Head of caudate nucleus (tissue), 42 donors: ENCODE data around the gene PLP2.
"Not testable (repeated sequence)": the region's sequence is repeated elsewhere in the genome, so short reads cannot be mapped to it uniquely, and the experiment has no call there.

ENCODE experiments used
- DNase-seq, 42 donors: peaks; one replicate each; pipeline versions ENCODE4 v3.0.0 to v3.0.0-alpha.2; 2020 to 2021; ENCODE audit warnings: mixed read lengths in 7 of 42
- intact Hi-C: fragments of 100-400 bp; cut with DNase I; formaldehyde crosslinking; loops from one replicate; pipeline ENCODE4 v1.15.0; 2022

Gene PLP2, protein sequence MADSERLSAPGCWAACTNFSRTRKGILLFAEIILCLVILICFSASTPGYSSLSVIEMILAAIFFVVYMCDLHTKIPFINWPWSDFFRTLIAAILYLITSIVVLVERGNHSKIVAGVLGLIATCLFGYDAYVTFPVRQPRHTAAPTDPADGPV

DNA sequence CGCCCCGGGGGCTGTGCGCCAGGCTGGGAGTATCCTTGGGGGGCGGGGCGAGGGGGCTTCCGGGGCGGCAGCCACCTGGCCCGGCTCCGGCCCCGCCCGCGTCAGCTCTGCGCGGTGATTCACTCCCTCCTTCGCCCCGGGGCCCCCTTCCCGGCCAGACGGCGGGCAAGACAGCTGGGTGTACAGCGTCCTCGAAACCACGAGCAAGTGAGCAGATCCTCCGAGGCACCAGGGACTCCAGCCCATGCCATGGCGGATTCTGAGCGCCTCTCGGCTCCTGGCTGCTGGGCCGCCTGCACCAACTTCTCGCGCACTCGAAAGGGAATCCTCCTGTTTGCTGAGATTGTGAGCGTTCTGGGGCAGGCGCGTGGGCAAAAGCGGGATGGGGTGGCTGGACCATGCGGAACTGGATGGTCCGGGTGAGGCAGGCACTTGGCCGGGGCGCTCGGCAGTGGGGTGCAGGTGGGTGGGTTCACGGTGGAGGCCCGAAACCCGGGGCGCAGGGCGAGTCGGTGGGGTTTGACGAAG lies at the start of gene PLP2:
Gene PLP2 (plus strand): TSS at position 147 of the 528 bp plus-strand sequence. CDS start 103 bp downstream, at position 250.
- intact Hi-C loops = no loop called here
- peak in 3 of 42 donors; percentile 19 to 40 (median 27) for DNase-seq

DNA sequence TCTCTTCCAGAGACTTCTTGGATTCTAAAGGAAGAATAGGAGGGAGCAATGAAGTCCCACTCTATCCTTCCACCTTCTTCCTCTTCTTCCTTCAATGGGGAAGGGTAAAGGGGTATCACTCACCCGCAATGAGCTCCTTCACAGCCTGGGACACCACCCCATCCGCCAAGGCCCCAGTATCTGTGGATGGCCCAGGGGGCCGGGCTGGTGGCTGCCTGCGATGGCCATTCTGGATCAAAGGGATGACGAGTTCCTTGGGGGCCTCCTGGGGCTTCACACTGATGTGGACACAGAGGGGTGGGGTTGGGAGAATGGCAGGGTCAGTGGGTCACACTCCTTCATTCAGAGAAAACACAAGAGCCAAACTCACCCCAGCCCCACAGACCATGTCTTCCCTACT lies 49.2 kb upstream of the PLP2 start:
- intact Hi-C loops = no loop called here

DNA sequence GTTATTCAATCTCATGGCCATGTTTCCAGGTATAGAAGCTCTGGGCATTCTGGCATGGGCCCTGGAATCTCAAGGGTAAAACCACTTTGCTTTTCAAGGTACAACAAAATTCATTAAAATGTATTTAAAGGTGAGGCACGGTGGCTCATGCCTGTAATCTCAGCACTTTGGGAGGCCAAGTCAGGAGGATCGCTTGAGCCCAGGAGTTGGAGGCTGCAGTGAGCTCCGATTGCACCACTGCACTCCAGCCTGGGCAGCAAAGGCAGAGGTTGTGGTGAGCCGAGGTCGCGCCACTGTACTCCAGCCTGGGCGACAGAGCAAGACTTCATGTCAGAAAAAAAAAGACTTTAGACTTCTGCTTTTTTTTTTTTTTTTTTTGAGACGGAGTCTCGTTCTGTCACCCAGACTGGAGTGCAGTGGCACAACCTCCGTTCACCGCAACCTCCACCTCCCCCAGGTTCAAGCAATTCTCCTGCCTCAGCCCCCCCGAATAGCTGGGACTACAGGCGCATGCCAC lies 43.9 kb upstream of the PLP2 start:
- DNase-seq, intact Hi-C loops: not testable (repeated sequence)

More for the DNA sequence above, 49.2 kb upstream of the PLP2 start:
- DNase-seq = no peak

DNA sequence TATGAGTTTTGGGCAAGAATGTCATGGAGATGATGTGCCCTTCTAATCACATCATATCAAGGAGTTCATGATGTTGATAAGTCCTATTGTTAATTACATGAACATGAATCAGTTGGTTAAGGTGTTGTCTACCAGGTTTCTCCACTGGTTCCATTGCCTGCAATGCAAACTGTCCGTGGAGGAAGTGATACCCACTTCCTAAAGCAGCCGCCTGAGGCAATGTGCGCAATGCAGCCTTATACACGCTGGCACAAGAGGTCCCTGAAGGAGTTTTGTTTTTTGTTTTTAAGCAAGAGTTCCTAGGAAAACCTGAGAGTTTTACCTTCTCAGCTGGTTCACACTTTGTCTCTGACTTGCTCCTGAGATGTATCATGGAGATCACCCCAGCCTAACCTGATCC lies 42.3 kb upstream of the PLP2 start:
- intact Hi-C loops = no loop called here

DNA sequence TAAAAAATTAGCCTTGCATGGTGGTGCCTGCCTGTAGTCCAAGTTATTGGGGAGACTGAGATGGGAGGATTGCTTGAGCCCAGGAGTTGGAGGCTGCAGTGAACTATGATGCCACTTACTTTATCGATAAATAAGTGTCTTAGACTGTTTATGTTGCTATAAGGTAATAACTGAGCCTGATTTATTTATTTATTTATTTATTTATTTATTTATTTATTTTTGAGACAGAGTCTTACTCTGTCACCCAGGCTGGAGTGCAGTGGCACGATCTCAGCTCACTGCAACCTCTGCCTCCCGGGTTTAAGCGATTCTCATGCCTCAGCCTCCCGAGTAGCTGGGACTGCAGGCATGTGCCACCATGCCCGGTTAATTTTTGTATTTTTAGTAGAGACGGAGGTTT lies 39.4 kb upstream of the PLP2 start:
- DNase-seq, intact Hi-C loops: not testable (repeated sequence)

More for the DNA sequence above, 42.3 kb upstream of the PLP2 start:
- no peak for DNase-seq

DNA sequence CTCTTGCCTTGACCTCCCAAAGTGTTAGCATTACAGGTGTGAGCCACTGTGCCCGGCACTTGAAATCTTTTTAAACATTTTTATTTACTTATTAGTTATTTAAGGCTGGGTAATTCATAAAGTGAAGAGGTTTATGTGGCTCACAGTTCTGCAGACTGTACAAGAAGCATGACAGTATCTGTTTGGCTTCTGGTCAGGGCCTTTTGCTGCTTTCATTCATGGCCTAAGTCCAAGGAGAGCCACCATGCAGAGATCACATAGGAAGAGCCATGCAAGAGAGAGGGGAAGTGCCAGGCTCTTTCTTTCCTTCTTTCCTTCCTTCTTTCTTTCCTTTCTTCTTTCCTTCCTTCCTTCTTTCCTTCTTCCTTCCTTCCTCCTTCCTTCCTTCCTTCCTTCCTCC lies 37.9 kb upstream of the PLP2 start:
- intact Hi-C loops = no loop called here
- no peak for DNase-seq

DNA sequence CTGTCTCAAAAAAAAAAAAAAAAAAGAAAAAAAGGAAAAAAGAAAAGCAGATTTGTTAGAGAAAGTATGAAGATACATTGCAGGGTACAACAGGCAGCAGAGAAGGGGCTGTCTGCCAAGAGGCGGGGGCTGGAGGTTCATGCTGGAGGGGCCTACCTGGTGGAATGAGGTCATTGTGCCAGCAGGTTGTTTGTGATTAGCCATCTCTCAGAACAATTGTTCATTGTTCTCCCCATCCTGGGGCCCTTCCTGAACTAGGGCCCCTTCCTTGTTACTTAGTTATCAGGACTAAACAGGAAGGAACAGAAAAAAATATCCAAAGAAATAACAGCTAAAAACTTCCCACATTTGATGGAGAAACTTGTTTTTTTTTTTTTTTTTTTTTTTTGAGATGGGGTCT lies 34.2 kb upstream of the PLP2 start:
- no peak for DNase-seq
- intact Hi-C loops = no loop called here

DNA sequence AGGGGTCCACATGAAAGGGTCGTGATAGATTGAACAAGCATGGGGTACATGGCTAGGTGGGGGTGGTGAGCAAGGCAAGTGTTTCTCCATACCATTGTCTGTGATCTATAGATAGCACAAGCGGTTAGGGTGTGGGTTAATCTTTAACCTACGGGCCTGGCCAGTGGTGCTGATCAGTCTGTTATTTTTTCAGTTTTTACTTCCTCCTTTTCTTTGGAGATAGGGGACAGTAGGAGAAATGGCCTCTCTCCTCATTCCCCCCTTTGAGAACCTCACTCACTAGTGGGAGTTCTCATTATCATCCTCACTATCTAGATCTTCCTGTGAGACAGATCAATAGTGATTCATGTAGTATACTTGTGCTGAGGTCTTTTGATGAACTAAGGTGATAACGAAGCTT lies 32.0 kb upstream of the PLP2 start:
- no peak for DNase-seq
- intact Hi-C loops = no loop called here

DNA sequence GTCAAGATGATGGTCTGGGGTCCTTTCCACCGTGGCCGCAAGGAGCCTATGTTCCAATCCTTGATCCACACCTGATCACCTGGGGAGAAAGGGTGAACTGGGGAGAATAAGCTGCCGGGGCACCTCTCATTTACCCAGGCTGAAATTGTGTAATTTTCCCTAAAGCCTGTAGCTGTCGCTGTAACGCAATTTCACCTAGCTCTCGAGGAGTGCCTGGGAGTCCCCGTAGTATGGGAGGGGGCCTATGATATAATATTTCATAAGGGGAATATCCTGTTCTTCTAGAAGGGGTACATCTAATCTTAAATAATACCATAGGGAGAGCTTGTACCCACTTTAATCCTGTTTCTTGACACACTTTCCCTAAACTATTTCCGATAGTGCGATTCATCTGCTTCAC lies 29.4 kb upstream of the PLP2 start:
- DNase-seq, intact Hi-C loops: not testable (repeated sequence)

DNA sequence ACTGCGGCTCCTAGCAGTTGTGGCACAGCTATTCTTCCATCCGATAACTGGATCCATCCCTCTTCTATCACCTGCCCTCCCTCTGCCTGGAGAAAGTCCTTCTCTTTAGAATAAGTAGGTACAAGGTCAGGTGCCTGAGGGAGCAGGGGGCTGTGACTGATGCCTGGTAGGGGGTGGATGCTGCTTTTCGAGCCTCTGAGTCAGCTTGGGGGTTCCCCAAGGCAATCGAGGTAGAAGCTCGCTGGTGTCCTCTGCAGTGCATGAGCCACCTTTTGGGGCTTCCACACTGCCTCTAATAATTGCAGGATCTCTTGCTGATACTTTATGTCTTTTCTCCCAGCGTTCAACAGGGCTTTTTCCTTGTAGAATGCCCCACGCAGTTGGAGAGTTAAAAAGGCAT lies 28.5 kb upstream of the PLP2 start:
- intact Hi-C loops, DNase-seq: not testable (repeated sequence)

DNA sequence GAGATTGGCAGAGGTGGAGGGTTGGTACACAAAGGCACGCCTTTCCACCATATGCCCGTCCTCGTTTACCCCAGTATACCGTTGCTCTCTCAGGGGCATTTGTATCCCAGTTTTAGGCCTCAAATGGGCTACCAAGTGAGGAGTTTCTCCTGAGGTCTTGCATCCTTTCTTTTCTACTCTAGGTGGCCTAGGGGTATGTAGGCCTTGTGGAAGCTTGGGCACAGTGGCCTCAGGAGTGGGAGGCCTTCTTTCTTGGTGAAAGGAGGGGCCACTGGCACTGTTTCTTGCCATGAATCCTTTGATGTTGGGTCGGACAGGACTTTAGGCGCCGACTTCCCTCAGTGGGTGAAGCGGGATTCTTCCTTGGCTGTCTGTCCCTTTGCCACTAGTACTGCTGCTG lies 24.4 kb upstream of the PLP2 start:
- intact Hi-C loops = no loop called here
- no peak for DNase-seq

DNA sequence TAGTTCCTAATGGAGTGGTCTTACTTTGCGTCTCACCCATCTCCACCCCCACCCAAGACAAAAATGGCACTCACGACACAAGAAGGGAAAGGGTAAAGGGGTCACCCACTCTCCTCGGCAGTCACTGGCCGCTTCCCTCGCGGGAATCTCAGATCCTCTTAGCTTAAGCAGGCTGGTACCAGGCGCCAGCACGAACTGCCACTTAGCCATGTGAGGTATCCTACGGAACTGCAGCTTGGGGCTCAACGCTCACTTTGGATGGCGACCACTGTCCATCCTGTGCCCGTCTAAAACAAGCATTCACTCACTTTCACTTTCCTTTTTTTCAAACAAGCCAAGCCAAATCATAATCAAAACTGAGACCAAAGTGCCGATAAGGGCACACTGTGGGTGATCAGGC lies 23.8 kb upstream of the PLP2 start:
- intact Hi-C loops = no loop called here
- no peak for DNase-seq

DNA sequence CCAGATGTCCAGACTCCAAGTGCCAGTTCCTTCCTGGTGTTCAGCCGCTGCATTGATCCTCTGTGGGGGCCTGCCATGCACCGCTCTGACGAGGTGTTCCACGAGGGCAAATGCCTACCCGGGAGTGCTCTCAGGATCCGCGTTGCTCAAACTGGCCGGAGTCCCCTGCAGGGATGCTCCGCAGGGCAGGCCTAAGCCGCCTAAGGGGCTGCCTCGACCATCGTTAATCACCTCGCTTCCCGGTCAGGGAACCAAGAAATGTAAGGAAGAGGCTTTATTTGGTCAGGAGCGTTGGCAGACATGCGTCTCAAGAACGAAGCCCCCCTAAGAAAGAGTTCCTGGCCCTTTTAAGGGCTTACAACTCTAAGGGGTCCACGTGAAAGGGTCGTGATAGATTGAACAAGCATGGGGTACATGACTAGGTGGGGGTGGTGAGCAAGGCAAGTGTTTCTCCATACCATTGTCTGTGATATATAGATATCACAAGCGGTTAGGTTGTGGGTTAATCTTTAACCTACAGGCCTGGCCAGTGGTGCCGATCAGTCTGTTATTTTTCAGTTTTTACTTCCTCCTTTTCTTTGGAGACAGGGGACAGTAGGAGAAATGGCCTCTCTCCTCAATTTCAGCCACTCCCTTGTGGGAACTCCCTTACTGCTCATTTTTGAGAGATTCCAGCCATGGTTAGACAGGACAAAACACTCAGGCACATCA lies 23.2 kb upstream of the PLP2 start:
- intact Hi-C loops, DNase-seq: not testable (repeated sequence)

DNA sequence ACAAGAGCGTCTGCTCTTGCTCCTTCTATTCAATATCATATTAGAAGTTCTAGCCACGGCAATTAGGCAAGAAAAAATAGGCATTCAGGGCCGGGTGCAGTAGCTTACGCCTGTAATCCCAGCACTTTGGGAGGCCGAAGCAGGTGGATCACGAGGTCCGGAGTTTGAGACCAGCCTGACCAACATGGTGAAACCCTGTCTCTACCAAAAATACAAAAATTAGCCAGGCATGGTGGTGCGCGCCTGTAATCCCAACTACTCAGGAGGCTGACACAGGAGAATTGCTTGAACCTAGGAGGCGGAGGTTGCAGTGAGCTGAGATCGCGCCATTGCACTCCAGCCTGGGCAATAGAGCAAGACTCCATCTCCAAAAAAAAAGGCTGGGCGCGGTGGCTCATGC lies 22.4 kb upstream of the PLP2 start:
- DNase-seq, intact Hi-C loops: not testable (repeated sequence)

DNA sequence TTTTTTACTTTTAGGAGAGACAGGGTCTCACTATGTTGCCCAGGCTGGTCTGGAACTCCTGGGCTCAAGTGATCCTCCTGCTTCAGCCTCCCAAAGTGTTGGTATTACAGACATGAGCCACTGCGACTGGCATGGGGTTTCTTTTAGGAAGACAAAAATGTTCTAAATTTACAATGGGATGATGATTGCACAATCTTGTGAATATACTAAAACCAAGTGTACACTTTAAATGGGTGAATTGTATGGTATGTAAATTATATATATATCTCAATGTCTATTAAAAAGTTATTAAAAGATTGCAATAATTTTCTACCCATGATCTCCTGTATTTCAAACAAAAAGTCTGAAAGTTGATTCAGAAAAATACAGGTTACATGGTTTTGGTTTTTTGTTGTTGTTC lies 18.2 kb upstream of the PLP2 start:
- no peak for DNase-seq
- intact Hi-C loops = no loop called here

DNA sequence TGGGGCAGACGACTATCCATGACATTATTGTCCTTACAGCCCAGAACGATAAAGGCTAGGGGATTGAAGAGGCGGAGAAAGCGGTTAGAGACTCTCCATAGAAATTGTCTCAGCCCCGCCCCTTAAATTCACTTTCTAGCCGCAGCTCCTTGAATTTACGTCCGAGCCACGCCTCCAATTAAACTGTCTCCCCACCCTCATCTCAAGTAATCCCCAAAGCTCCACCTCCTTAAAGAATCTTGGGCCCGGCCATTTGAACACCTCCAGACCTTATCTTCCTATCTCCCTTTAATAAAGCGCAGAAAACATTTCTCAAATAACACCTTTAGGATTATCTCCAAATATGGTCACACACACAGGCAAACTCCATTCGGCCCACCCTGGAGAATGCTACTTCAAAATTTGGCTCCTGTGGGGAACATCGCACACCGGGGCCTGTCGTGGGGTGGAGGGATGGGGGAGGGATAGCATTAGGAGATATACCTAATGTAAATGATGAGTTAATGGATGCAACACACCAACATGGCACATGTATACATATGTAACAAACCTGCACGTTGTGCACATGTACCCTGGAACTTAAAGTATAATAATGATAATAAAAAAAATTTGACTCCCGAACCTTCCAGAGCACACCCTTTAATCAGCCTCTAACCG lies 16.3 kb upstream of the PLP2 start:
- peak in 24 of 42 donors; percentile 6 to 71 (median 37) for DNase-seq

DNA sequence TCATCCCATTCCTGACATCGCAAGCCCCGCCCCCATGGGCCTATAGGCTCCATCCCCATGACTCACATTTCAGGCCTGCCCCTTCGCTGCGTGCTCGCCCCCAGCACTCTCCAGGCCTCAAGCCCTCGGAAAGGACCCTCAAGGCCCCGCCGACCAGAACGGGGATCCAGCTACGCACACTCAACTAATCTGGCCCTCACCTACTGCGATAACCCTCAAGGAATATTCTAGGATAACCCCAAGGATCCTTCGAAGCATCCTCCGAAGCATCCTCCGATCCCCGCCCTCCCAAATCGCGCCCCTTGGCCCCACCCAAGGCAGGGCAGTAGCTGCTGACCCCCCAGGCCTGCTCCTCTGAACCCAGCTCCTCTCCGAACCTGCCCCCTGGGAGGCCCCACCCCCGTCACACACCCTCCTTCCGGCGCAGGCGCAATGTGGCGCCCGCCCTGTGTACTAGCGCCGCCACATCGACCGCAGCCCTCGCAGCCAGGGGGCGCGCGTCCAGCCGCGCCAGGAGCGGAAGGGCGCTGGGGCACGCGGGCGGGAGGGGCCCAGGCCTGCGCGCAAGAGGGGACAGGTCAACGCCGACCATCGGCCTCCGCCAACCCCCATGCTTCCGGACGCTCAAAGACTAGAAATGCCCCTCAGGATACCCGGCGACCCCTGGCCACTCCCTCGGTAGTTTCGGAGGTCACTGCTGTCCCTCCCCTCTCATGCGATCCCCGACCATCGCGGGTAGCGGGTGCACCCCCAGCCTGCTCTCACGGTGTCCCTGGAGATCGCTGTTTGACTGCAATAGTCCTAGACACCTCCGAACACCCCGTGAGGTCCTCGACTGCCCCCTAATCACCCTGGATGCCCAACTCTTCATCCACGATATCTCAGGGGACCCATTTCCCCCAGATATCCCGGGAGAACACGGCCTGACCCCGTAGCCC lies 15.5 kb upstream of the PLP2 start:
- DNase-seq = peak; percentile 71 to 94 (median 88)
- intact Hi-C loops = no loop called here

More for the DNA sequence above, 16.3 kb upstream of the PLP2 start:
- intact Hi-C loops = no loop called here

DNA sequence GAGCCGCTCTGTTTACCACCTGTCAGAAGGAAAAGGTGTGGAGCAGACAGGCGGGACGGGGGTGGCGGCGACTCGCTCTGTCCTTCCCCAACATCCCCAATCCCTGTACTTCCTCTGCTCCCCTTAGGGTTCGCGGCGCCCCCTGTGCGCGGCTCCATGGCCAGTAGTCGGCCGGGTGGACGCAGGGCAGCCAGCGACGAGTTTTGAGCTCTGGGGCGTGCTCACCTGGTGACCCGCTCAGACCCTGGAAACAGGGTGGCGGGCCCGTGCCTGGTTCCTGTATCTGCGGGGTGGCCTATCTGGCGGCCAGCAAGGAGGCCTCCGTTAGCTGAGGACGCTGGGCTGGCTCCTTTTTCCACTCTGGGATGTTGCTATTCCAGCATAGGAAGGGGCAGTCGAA lies 14.5 kb upstream of the PLP2 start:
- DNase-seq = no peak
- intact Hi-C loops = no loop called here

DNA sequence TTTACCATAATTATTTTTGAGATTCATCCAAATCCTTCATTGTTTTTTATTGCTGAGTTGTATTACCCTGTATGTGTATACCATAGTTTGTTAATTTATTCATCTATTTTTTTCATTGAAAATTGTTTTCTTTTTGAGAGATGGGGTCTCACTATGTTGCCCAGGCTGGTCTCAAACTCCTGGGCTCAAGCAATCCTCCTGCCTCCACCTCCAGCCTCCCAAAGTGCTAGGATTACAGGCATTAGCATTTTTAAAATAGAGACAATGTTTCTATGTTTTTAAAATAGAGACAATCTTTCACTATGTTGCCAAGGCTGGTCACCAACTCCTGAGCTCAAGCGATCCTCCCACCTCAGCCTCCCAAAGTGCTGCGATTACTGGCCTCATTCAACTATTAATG lies 10.8 kb upstream of the PLP2 start:
- intact Hi-C loops = no loop called here
- no peak for DNase-seq
